A549 (cell line): ENCODE measurements around the gene DDN.

Experiments used
- CTCF ChIP-seq: fragments of >200 bp; sonication (Bioruptor Twin); formaldehyde crosslinking; IDR thresholded peaks from 3 replicates; pipeline ENCODE4 v1.5.1; 2016
- EP300 ChIP-seq, 2 experiments: fragments of >200 bp; sonication (Bioruptor Twin); formaldehyde crosslinking; IDR thresholded peaks; 2 replicates in 1 of 2; 3 replicates in 1 of 2; pipeline ENCODE4 v1.6.1; 2016 to 2017
- ESRRA ChIP-seq: fragments of 150-350 bp; IDR thresholded peaks from 2 replicates; pipeline ENCODE4 v1.6.1; 2014; ENCODE audit warnings: mild to moderate bottlenecking, low read length, borderline replicate concordance
- HDAC2 ChIP-seq: fragments of 200-600 bp; sonication (generic); IDR thresholded peaks from 2 replicates; pipeline ENCODE4 v1.6.1; 2016
- JUNB ChIP-seq: fragments of >200 bp; sonication (Bioruptor Twin); formaldehyde crosslinking; IDR thresholded peaks from 2 replicates; pipeline ENCODE4 v1.6.1; 2016
- KDM1A ChIP-seq: fragments of 200-600 bp; sonication (generic); IDR thresholded peaks from 2 replicates; pipeline ENCODE4 v1.6.1; 2016; ENCODE audit warnings: low read depth, mild to moderate bottlenecking
- MAX ChIP-seq: IDR thresholded peaks from 2 replicates; pipeline ENCODE4 v1.6.1; 2012
- MAZ ChIP-seq: fragments of 150-350 bp; IDR thresholded peaks from 2 replicates; pipeline ENCODE4 v1.6.1; 2014; ENCODE audit warnings: antibody characterized with exemption, low read depth, low read length, borderline replicate concordance
- MYC ChIP-seq: IDR thresholded peaks from 2 replicates; pipeline ENCODE4 v1.6.1; 2012; ENCODE audit warnings: mild to moderate bottlenecking, inconsistent platforms, low read length, improper control_type of control experiment, borderline replicate concordance
- NFE2L2 ChIP-seq: fragments of 150-350 bp; conservative IDR thresholded peaks from 2 replicates; pipeline ENCODE4 v1.6.1; 2014; ENCODE audit warnings: low read length
- POLR2A ChIP-seq: IDR thresholded peaks from 2 replicates; pipeline ENCODE4 v1.6.1; 2012; ENCODE audit warnings: mild to moderate bottlenecking, low read length
- RCOR1 ChIP-seq: fragments of 150-350 bp; IDR thresholded peaks from 2 replicates; pipeline ENCODE4 v1.6.1; 2014; ENCODE audit warnings: antibody characterized with exemption, low read length, low read depth
- REST ChIP-seq: fragments of 200-600 bp; sonication (generic); IDR thresholded peaks from 2 replicates; pipeline ENCODE4 v1.6.1; 2016; ENCODE audit warnings: antibody characterized with exemption, mild to moderate bottlenecking, moderate library complexity
- USF2 ChIP-seq: fragments of 450-650 bp; IDR thresholded peaks from 2 replicates; pipeline ENCODE4 v1.6.1; 2014; ENCODE audit warnings: antibody characterized with exemption

- no peak for TF ChIP-seq ESRRA
- TF ChIP-seq POLR2A = no peak
- no peak for TF ChIP-seq EP300 (IDR thresholded peaks at IDR 0.05)
- TF ChIP-seq MAZ = no peak
- TF ChIP-seq MYC = no peak
- TF ChIP-seq CTCF = no peak
- no peak for TF ChIP-seq HDAC2
- no peak for TF ChIP-seq USF2
- no peak for TF ChIP-seq REST
- TF ChIP-seq NFE2L2 = no peak
- TF ChIP-seq MAX = no peak
- TF ChIP-seq JUNB = no peak
- TF ChIP-seq KDM1A = no peak
- no peak for TF ChIP-seq RCOR1
These were observed 16.0 kb upstream of the DDN start for GRCh38 chr12:49015196-49015595.
